ENCODE data around the gene RPS16. TPM values are rescaled to one million over a fixed set of nuclear protein-coding genes. Genes with fewer than 3 reads are reported as not detected.

The RPS16 gene
- total and polyA plus RNA-seq, 2 of the 13 experiments (the other 11 are each of a cell fraction or from before 2014, with no cell fraction given): 488 to 2,583 TPM

GRCh38 chr19:39401549-39402345 is 34.0 kb downstream of the RPS16 start (continued):
- TF ChIP-seq ARNT (IDR thresholded peaks at IDR 0.05) (no peak), MAFK (conservative IDR thresholded peaks at IDR 0.05 in 1 of 2, IDR thresholded peaks at IDR 0.05 in 1 of 2; ENCODE audit: low read length in 2 of 2) (peak; percentile 24 to 52; a peak in 2 of 4 replicates), HINFP (CRISPR knock-in tag; IDR thresholded peaks at IDR 0.05; ENCODE audit: low read depth) (peak; percentile 77), ZNF773 (CRISPR knock-in tag; IDR thresholded peaks at IDR 0.05; ENCODE audit: borderline replicate concordance) (no peak), MBNL3 (CRISPR knock-in tag; conservative IDR thresholded peaks at IDR 0.05) (no peak), ZNF766 (CRISPR knock-in tag; IDR thresholded peaks at IDR 0.05; ENCODE audit: borderline replicate concordance) (peak; percentile 66; the same call in 1 of the 2 replicates), HMG20B (CRISPR knock-in tag; conservative IDR thresholded peaks at IDR 0.05) (0 out of 2 replicates have a peak, but pooled peaks have one; percentile 33), MBD4 (IDR thresholded peaks at IDR 0.05; ENCODE audit: borderline replicate concordance, low read length) (no peak), IRX3 (CRISPR knock-in tag; IDR thresholded peaks at IDR 0.05; ENCODE audit: borderline replicate concordance, low read depth) (no peak), HOXA5 (CRISPR knock-in tag; IDR thresholded peaks at IDR 0.05) (no peak), ZSCAN5A (CRISPR knock-in tag; IDR thresholded peaks at IDR 0.05; ENCODE audit: borderline replicate concordance) (peak; percentile 76; the same call in 1 of the 2 replicates), KMT2B (CRISPR knock-in tag; IDR thresholded peaks at IDR 0.05) (no peak), ZBTB8A (CRISPR knock-in tag; IDR thresholded peaks at IDR 0.05; ENCODE audit: borderline replicate concordance, low read depth) (no peak), ZNF740 (CRISPR knock-in tag; IDR thresholded peaks at IDR 0.05) (peak; percentile 70), HDAC1 (CRISPR knock-in tag; IDR thresholded peaks at IDR 0.05) (peak; percentile 91), ZC3H13 (CRISPR knock-in tag; IDR thresholded peaks at IDR 0.05) (peak; percentile 60; the same call in 1 of the 2 replicates), RBAK (CRISPR knock-in tag; IDR thresholded peaks at IDR 0.05) (0 out of 2 replicates have a peak, but pooled peaks have one; percentile 11), IRF2 (CRISPR knock-in tag; IDR thresholded peaks at IDR 0.05) (peak; percentile 88), PHB2 (IDR thresholded peaks at IDR 0.05; ENCODE audit: partially characterized antibody) (no peak), ATF7 (IDR thresholded peaks at IDR 0.05) (no peak), ATF7 (CRISPR knock-in tag; IDR thresholded peaks at IDR 0.05) (no peak; the same call in 1 of the 2 replicates), ZNF710 (CRISPR knock-in tag; IDR thresholded peaks at IDR 0.05; ENCODE audit: borderline replicate concordance) (peak; percentile 75; the same call in 1 of the 2 replicates), MAFF (IDR thresholded peaks at IDR 0.05; ENCODE audit: low read depth, low read length) (peak; percentile 31; the same call in 1 of the 2 replicates), ZNF781 (CRISPR knock-in tag; IDR thresholded peaks at IDR 0.05; ENCODE audit: borderline replicate concordance, not compliant biosample characterization) (peak; percentile 54), NCOA5 (CRISPR knock-in tag; IDR thresholded peaks at IDR 0.05) (no peak), ARNT2 (CRISPR knock-in tag; IDR thresholded peaks at IDR 0.05; ENCODE audit: low read depth) (no peak; the same call in 1 of the 2 replicates)

Measured in HepG2 (cell line).